HL-60 (cell line): ENCODE data around the gene FLYWCH2.
"Not testable (repeated sequence)": the region's sequence is repeated elsewhere in the genome, so short reads cannot be mapped to it uniquely, and the experiment has no call there.

Experiments used
- DNase-seq, 2 experiments: peaks; one replicate each; pipeline ENCODE4 v3.0.0-alpha.2; 2010 to 2020; ENCODE audit warnings: low read depth in 1 of 2, low spot score in 1 of 2
- H3K27ac ChIP-seq: fragments of 250-450 bp; sonication (Bioruptor Pico); replicated peaks from 2 replicates; pipeline ENCODE4 v1.5.1; 2020; ENCODE audit warnings: mild to moderate bottlenecking, moderate library complexity
- H3K27me3 ChIP-seq: fragments of 250-450 bp; sonication (Bioruptor Pico); 2 replicates; pipeline ENCODE4 v1.5.1; 2021; ENCODE audit warnings: mild to moderate bottlenecking, moderate library complexity; ENCODE audit not compliant: insufficient read depth, poor library complexity, severe bottlenecking
- H3K4me3 ChIP-seq: replicated peaks from 2 replicates; pipeline ENCODE4 v1.5.1; 2011; ENCODE audit warnings: mild to moderate bottlenecking, control low read depth, low read length; ENCODE audit not compliant: insufficient read depth
- CTCF ChIP-seq: IDR thresholded peaks from one replicate; pipeline ENCODE4 v1.5.1; 2011; ENCODE audit warnings: low read length, control low read depth, inconsistent platforms; ENCODE audit not compliant: insufficient read depth
- GABPA ChIP-seq: IDR thresholded peaks from 2 replicates; pipeline ENCODE4 v1.6.1; 2012; ENCODE audit warnings: low read depth
- POLR2AphosphoS5 ChIP-seq: IDR thresholded peaks from 2 replicates; pipeline ENCODE4 v1.6.1; 2012; ENCODE audit warnings: low read depth
- SPI1 ChIP-seq: IDR thresholded peaks from 2 replicates; pipeline ENCODE4 v1.6.1; 2012; ENCODE audit warnings: low read depth, mild to moderate bottlenecking, borderline replicate concordance
- TF ChIP-seq, protein P1 (sequence below): IDR thresholded peaks from 2 replicates; pipeline ENCODE4 v1.6.1; 2012; ENCODE audit warnings: low read depth; ENCODE audit not compliant: insufficient replicate concordance

FLYWCH2 gene

DNA sequence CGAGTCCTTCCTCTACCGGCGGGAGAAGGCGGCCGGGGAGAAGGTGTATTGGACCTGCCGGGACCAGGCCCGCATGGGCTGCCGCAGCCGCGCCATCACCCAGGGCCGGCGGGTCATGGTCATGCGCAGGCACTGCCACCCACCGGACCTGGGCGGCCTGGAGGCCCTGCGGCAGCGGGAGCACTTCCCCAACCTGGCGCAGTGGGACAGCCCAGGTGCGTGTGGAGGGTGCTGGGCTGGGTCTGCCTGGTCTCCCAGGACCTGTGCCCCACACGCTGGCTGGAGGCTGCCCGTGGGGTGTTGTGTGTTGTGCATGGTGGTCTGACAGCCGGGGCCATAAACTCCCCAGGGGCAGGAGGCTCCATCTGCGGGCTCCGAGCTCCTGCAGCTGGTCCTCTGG is 54.2 kb downstream of the FLYWCH2 start:
- no peaks in the 10 kb centered on the region for H3K27me3 ChIP-seq
- no peak for TF ChIP-seq GABPA
- no peak overlapping the region for H3K27ac ChIP-seq
- no peak for DNase-seq
- H3K4me3 ChIP-seq, result no peak overlapping the region

DNA sequence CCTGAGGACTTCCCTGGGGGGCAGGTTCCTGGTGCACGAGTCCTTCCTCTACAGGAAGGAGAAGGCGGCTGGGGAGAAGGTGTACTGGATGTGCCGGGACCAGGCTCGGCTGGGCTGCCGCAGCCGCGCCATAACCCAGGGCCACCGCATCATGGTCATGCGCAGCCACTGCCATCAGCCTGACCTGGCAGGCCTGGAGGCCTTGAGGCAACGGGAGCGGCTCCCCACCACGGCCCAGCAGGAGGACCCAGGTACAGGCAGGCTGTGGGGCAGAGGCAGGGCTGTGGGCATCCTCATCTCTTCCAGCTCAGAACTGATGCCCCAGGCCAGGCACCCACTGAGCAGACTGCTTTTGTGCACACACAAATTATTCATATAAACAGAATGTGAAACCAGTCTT is 55.2 kb downstream of the FLYWCH2 start:
- Histone ChIP-seq H3K27me3 (no peaks in the 10 kb centered on the region), H3K4me3 (no peak overlapping the region), H3K27ac (no peak overlapping the region)
- DNase-seq, result no peak
- TF ChIP-seq CTCF (no peak), POLR2AphosphoS5 (no peak), GABPA (no peak), SPI1 (no peak)
- TF ChIP-seq, protein P1, sequence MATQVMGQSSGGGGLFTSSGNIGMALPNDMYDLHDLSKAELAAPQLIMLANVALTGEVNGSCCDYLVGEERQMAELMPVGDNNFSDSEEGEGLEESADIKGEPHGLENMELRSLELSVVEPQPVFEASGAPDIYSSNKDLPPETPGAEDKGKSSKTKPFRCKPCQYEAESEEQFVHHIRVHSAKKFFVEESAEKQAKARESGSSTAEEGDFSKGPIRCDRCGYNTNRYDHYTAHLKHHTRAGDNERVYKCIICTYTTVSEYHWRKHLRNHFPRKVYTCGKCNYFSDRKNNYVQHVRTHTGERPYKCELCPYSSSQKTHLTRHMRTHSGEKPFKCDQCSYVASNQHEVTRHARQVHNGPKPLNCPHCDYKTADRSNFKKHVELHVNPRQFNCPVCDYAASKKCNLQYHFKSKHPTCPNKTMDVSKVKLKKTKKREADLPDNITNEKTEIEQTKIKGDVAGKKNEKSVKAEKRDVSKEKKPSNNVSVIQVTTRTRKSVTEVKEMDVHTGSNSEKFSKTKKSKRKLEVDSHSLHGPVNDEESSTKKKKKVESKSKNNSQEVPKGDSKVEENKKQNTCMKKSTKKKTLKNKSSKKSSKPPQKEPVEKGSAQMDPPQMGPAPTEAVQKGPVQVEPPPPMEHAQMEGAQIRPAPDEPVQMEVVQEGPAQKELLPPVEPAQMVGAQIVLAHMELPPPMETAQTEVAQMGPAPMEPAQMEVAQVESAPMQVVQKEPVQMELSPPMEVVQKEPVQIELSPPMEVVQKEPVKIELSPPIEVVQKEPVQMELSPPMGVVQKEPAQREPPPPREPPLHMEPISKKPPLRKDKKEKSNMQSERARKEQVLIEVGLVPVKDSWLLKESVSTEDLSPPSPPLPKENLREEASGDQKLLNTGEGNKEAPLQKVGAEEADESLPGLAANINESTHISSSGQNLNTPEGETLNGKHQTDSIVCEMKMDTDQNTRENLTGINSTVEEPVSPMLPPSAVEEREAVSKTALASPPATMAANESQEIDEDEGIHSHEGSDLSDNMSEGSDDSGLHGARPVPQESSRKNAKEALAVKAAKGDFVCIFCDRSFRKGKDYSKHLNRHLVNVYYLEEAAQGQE, result no peak

- H3K27ac ChIP-seq, result no peak overlapping the region
- DNase-seq, result no peak
- H3K27me3 ChIP-seq, result no peaks in the 10 kb centered on the region
- TF ChIP-seq CTCF (no peak), GABPA (no peak), SPI1 (no peak), POLR2AphosphoS5 (no peak)
- TF ChIP-seq, protein P1, result no peak
- no peak overlapping the region for H3K4me3 ChIP-seq
Measured at GRCh38 chr16:2939968-2940367, 57.0 kb downstream of the FLYWCH2 start.

- no peak overlapping the region for H3K4me3 ChIP-seq
- no peak overlapping the region for H3K27ac ChIP-seq
- DNase-seq, result no peak
- TF ChIP-seq SPI1 (no peak), POLR2AphosphoS5 (no peak)
- TF ChIP-seq, protein P1, result no peak
- H3K27me3 ChIP-seq, result no peaks in the 10 kb centered on the region
Measured at GRCh38 chr16:2942045-2942444, 59.0 kb downstream of the FLYWCH2 start.

DNA sequence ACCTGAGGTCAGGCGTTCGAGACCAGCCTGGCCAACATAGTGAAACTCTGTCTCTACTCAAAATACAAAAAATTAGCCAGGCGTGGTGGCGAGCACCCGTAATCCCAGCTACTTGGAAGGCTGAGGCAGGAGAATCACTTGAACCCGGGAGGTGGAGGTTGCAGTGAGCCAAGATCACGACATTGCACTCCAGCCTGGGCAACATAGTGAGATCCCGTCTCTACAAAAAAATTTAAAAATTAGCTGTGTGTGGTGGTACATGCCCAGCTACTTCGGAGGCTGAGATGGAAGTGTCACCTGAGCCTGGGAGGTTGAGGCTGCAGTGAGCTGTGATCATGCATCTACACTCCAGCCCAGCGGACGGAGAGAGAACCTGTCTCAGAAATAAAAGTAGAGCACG is 60.7 kb downstream of the FLYWCH2 start:
- H3K27ac ChIP-seq, H3K4me3 ChIP-seq, H3K27me3 ChIP-seq, DNase-seq: not testable (repeated sequence)
